ENCODE data around the gene CSNK1G2.
A peak's percentile ranks its signal among the peaks of the same experiment; 100 is the strongest.

CSNK1G2 gene

DNA sequence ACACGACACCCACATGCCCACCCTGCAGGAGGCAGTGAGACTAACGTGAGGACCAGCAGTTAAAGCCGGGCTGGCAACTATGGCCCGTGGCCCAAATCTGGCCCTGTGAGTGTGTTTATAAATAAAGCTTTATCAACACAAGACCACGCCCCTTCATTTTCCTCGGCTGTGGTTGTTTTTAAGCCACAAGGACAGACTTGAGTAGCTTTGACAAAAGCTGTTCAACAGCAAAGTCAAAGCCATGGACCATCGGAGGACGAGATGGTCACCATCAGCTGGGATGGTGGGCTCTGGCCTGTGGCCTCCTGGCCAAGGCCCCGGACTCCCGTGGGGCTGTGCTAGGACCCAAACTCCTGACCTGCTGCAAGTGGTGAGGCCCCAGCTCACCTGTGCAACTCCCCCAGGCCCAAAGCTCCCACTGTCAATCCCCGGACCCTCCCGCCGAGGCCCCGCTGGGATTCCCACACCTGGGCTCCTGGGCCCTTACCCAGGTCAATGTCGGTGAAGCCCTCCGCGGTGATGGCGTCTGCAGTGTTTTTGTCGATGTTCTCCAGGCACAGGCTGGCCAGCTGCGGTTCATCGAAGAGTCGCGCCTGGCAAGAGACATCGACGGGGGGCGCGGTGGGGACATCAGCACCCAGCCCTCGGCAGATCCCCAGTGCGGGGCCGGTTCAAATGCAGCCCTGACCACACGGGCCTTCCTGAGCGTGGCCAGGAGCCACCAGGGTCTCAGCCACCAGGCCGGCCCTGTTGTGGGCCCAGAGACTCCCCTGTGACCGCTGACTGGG is 49.5 kb downstream of the CSNK1G2 start:
- no peak for DNase-seq

DNA sequence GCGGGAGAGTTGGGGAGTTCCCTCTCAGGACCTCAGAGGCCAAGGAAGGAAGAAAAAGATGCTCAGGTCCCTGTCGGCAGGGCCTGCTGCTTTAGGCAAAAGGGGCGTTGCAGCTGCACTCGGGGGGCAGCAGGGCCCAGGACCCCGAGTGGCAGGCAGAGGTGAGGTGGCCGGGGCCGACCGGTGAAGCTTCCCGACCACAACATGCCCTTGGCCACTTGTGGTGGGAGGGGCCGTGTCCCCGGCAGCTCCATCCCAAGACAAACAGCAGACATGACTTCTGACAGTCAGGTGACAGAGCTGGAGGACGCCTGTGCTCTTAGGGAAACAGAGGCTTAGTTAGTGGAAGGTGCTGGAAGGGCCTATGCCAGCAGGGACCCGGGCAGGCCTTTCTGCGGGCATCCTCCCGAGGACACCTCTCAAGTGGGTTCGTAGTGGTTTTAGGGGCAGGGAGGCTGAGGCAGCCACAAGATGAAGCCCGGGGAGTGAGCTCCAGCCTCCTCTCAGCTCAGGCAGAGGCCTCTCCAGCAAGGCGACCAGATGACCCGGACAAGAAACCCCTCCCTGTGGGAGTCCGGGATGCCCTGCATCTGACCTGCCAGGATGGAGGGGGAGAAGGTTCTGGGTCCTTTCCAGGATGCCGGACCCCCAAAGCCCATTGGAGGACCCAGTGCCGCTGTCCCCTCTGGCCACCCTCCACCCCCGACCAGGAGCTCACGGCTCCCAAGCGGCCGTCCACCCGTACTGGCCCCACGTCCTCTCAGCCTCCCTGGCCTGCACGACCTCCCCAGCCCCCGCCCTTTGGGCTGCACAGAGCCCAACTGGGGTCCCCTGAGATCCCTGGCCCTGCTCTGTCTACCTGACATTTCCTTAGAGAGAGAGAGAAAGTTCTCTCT is 50.3 kb downstream of the CSNK1G2 start:
- DNase-seq: no peak

- peak; percentile 68 for DNase-seq
Measured at GRCh38 chr19:1992759-1993260, 51.8 kb downstream of the CSNK1G2 start.

- no peak for DNase-seq
Measured at GRCh38 chr19:1997353-1998233, 56.6 kb downstream of the CSNK1G2 start.

GRCh38 chr19:1998712-1999708 is 58.0 kb downstream of the CSNK1G2 start:
- no peak for DNase-seq

DNA sequence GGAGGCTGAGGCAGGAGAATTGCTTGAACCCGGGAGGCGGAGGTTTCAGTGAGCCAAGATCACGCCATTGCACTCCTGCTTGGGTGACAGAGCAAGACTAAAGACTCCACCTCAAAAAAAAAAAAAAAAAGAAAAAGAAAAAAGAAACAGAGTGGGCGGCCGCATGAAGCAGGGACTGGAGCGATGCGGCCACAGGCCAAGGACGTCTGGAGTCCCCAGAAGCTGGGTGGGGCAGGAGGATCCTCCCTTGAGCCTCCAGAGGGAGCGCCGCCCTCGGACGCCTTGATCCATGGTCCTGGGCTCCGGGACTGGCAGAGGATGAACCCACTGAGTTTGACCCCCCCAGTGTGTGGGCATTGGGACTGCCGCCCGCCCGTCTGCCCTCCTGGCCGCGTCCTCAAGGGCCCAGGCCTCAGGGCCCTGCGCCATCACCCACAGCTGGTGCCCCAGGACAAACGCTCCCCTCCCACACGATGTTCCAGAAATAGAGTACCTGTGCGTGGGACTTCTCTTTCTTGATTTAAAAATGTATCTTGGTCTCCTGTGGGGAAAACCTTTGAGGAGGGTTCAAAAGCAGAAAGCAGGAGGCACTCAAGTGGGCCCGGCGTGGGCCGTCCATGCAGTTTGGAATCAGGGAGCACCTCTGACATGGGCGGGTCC is 59.0 kb downstream of the CSNK1G2 start:
- DNase-seq: no peak

GRCh38 chr19:2003874-2004273 is 62.9 kb downstream of the CSNK1G2 start:
- no peak for DNase-seq

DNA sequence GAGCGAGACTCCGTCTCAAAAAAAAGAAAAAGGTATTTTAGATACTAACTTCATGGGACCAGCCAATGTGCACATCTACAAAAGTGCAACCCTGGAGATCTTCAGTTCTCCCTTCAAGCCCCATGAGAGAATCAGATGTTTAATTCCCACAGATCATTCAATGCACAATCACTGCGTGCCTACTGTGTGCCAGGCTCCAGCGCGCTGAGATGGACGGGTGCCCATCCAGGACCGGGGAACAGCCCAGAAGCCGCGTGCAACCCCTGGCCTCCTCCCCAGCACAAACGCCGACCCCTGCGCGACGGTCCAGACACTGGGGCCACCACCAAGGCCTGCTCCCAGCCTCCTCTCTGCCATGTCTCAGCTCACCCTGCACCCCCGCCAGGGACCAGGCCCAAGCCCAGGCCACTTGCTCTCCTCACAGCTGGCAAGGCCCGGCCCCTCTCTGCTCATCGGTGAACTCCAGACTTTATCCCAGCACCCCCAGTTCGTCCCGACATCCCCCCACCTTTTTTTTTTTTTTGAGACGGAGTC is 69.2 kb downstream of the CSNK1G2 start:
- peak; percentile 47 for DNase-seq

GRCh38 chr19:2011169-2011568 is 70.2 kb downstream of the CSNK1G2 start:
- peak; percentile 59 for DNase-seq

DNA sequence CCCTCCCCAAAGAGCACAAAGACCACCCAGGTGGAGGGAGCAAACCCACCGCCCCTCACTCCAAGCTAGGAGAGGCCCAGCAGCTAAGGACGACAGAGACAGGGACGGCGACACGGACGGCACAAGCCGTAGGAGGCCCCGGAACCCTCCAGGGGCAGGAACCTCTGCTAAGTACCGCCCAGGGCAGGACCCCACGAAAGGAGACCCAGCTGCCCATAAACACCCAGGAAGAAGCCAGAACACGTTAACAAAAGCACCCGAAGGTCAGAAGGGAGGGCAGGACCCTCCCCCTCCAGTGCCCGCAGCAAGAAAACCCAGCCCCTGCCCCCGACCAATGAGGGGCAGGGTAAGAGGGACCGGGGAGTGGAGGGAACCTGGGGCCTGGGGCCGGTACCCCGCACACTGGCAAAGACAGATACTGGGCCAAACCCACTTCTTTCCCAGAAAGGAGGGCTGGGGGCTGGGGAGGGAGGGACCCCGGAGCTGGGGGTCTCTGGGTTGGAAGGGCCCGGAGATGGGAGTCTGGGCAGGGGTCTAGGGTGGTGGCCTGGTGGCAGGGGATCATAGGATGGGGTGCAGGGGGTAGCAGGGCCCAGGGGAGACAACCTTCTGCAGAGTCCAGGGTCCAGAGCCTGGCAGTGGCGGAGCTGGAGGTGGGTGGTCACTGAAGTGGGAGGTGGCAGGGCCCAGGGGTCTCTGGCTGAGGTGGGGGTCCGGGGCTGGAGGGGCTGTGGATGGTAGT is 72.1 kb downstream of the CSNK1G2 start:
- peak; percentile 62 for DNase-seq

GRCh38 chr19:2013683-2013961 is 72.7 kb downstream of the CSNK1G2 start:
- no peak for DNase-seq

DNA sequence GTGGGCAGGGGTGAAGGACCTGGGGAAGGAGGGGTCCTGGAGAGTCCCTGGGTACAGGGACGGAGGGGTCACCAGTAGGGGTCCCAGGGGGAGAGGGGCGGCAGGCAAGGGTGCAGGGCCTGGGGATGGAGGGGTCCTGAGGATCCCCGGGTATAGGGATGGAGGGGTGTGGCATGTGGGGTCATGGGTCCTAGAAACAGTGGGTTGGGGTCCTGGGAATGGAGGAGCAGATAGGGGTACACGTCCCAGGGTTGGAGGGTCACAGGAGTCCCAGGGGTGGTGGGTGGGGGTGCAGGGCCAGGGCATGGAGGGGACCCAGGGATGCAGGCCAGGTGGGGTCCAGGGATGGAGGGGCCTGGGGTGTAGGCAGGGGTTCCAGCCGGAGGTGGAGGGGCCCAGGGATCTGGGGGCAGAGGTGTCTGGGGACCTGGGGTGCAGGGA is 73.2 kb downstream of the CSNK1G2 start:
- DNase-seq: peak; percentile 64

- peak; percentile 76 for DNase-seq
Measured at GRCh38 chr19:2014731-2015607, 74.0 kb downstream of the CSNK1G2 start.

DNA sequence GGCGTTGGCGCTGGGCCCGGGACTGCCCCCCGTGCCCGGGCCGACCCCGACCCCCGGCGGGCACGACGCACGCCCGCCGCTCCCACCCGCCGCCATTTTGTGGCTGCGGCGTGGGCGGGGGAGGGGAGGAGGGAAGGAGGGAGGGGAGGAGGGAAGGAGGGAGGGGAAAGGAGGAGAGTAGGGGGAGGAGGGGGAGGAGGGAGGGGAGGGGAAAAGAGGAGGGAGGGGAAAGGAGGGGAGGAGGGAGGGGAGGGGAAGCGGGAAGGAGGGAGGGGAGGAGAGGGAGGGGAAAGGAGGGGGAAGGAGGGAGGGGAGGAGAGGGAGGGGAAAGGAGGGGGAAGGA is 74.6 kb downstream of the CSNK1G2 start, which contains the start of gene BTBD2:
Gene BTBD2 (minus strand): TSS at position 107 of the 343 bp plus-strand sequence. CDS start 11 bp downstream, at position 96.
- peak; percentile 86 for DNase-seq

GRCh38 chr19:2016041-2016807 is 75.3 kb downstream of the CSNK1G2 start:
- DNase-seq: peak; percentile 77

DNA sequence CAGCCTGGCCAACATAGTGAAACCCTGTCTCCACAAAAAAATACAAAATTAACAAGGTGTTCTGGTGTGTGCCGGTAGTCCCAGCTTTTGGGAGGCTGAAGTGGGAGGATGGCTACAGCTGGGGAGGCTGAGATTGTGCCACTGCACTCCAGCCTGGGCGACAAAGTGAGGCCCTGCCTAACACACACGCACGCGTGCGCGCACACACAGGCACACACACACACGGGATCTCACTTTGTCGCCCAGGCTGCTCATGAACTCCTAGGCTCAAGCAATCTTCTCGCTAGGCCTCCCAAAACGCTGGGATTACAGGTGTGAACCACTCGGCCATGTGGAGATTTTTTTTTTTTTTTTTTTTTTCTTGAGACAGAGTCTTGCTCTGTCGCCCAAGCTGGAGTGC is 77.8 kb downstream of the CSNK1G2 start:
- DNase-seq: no peak

DNA sequence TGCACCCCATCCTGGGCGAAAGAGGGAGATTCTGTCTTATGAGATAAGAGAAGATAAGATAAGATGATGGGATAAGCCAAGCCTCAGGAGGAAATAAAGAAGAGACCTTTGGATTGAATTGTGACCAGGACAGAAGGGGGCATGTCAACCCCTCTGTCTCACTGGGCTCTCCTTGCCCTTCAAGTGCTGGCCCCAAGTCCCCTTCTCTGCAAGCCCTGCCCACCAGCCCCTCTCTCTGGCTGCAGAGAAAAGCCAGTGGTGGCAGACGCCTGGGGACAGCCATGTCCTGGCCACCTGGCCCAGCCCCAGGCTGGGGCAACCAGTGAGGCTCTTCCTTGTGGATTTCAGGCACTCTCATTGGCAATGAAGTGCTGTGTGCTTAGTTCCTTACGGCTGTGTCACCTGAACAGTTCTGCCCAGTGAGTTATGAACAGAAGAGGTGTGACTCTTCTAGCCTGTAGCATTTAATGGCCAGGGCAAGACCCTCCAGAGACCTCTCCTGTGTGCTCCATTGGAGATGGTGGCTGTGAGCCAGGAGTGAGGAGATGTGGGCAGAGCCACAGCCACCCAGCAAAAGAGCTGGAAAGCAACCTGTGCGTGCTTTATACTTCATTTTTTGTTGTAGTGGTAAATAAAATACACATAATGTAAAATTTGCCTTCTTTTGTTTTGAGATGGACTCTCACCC is 80.6 kb downstream of the CSNK1G2 start:
- DNase-seq: peak; percentile 39
